Kidney glomerular epithelial cell (primary cell): ENCODE data around the gene IGF2BP2.
"Not testable (repeated sequence)": the region's sequence is repeated elsewhere in the genome, so short reads cannot be mapped to it uniquely, and the experiment has no call there.

ENCODE experiments used
- DNase-seq: peaks from one replicate; lab custom pipeline; 2025; lab: John Stamatoyannopoulos, UW

Gene IGF2BP2

GRCh38 chr3:185659942-185660921 is 164.6 kb downstream of the IGF2BP2 start:
- DNase-seq: peak; percentile 71

GRCh38 chr3:185658943-185659342 is 165.9 kb downstream of the IGF2BP2 start:
- DNase-seq: peak; percentile 63

- peak; percentile 94 for DNase-seq
Measured at GRCh38 chr3:185658504-185658912, 166.3 kb downstream of the IGF2BP2 start.

- no peak for DNase-seq
Measured at GRCh38 chr3:185657691-185658503, 166.9 kb downstream of the IGF2BP2 start.

GRCh38 chr3:185657211-185657610 is 167.6 kb downstream of the IGF2BP2 start:
- no peak for DNase-seq

- DNase-seq: peak; percentile 96
Measured at GRCh38 chr3:185656321-185656840, 168.5 kb downstream of the IGF2BP2 start.

GRCh38 chr3:185655426-185656320 is 169.2 kb downstream of the IGF2BP2 start:
- no peak for DNase-seq

GRCh38 chr3:185654758-185655145 is 170.1 kb downstream of the IGF2BP2 start:
- no peak for DNase-seq

GRCh38 chr3:185653949-185654757 is 170.7 kb downstream of the IGF2BP2 start:
- no peak for DNase-seq

GRCh38 chr3:185651971-185652370 is 172.9 kb downstream of the IGF2BP2 start:
- no peak for DNase-seq

GRCh38 chr3:185649414-185649813 is 175.4 kb downstream of the IGF2BP2 start:
- DNase-seq: no peak

- DNase-seq: no peak
Measured at GRCh38 chr3:185648396-185648795, 176.4 kb downstream of the IGF2BP2 start.

- no peak for DNase-seq
Measured at GRCh38 chr3:185647880-185648210, 177.0 kb downstream of the IGF2BP2 start.

- no peak for DNase-seq
Measured at GRCh38 chr3:185647134-185647879, 177.5 kb downstream of the IGF2BP2 start.

- DNase-seq: no peak
Measured at GRCh38 chr3:185646382-185647133, 178.3 kb downstream of the IGF2BP2 start.

- no peak for DNase-seq
Measured at GRCh38 chr3:185645596-185646381, 179.1 kb downstream of the IGF2BP2 start.

- not testable (repeated sequence) for DNase-seq
Measured at GRCh38 chr3:185645191-185645590, 179.7 kb downstream of the IGF2BP2 start.

- DNase-seq: no peak
Measured at GRCh38 chr3:185640308-185640707, 184.5 kb downstream of the IGF2BP2 start.
